ENCODE data around the gene KCNIP1. TPM values are rescaled to one million over a fixed set of nuclear protein-coding genes. Genes with fewer than 3 reads are reported as not detected.
A peak's percentile ranks its signal among the peaks of the same experiment; 100 is the strongest.
"Not testable (repeated sequence)": the region's sequence is repeated elsewhere in the genome, so short reads cannot be mapped to it uniquely, and the experiment has no call there.

KCNIP1 gene
- total RNA-seq, 1 donor from 2014 or later: 8.7 TPM

DNA sequence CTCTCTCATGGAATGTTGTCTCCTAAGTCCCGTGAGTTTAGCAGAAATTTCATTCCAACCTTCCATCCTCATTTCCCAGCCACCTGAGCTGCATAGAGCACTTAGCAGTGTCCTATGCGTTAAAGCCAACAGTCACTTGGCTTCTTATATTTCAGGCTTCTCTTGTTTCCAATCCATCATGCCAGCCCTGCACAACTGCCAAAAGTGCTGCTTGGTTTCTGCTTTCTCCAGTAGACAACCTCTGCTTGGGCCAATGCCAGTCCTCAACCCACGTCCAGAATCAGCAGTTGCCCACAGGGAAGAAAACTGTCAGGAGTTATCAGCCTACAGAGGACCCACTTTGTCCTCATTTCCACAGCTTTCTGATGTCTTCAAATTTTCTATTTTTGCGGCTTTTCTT is 42.5 kb downstream of the KCNIP1 start:
- Mint-ChIP-seq H3K27me3 (ENCODE audit: low read depth) (no peaks in the 10 kb centered on the region), H3K4me3 (ENCODE audit: unreplicated experiment) (no peak overlapping the region), H3K4me1 (ENCODE audit: low read depth) (peaks cover 17% of the 10 kb centered on the region), H3K27ac (ENCODE audit: unreplicated experiment) (peak overlapping the region; percentile 37), H3K9me3 (ENCODE audit: low read depth) (peaks cover 12% of the 10 kb centered on the region), H3K36me3 (ENCODE audit: low read depth) (peaks cover 6% of the 10 kb centered on the region)
- TF ChIP-seq, protein P1, sequence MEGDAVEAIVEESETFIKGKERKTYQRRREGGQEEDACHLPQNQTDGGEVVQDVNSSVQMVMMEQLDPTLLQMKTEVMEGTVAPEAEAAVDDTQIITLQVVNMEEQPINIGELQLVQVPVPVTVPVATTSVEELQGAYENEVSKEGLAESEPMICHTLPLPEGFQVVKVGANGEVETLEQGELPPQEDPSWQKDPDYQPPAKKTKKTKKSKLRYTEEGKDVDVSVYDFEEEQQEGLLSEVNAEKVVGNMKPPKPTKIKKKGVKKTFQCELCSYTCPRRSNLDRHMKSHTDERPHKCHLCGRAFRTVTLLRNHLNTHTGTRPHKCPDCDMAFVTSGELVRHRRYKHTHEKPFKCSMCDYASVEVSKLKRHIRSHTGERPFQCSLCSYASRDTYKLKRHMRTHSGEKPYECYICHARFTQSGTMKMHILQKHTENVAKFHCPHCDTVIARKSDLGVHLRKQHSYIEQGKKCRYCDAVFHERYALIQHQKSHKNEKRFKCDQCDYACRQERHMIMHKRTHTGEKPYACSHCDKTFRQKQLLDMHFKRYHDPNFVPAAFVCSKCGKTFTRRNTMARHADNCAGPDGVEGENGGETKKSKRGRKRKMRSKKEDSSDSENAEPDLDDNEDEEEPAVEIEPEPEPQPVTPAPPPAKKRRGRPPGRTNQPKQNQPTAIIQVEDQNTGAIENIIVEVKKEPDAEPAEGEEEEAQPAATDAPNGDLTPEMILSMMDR (IDR thresholded peaks at IDR 0.05): no peak
- DNase-seq (ENCODE audit: low spot score): no peak

DNA sequence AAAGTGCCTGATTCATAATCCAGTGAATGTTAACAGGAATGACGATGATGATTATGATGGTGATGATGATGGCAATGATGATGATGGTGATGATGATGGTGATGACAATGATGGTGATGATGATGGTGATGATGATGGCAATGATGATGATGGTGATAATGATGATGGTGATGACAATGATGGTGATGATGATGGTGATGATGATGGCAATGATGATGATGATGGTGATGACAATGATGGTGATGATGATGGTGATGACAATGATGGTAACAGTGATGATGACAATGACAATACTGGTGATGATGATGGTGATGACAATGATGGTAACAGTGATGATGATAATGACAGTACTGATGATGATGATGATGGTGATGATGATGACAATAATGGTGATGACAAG is 46.6 kb downstream of the KCNIP1 start:
- not testable (repeated sequence) for H3K27ac Mint-ChIP-seq (ENCODE audit: unreplicated experiment); H3K27me3 Mint-ChIP-seq (ENCODE audit: low read depth); DNase-seq (ENCODE audit: low spot score); H3K4me3 Mint-ChIP-seq (ENCODE audit: unreplicated experiment); H3K36me3 Mint-ChIP-seq (ENCODE audit: low read depth); H3K9me3 Mint-ChIP-seq (ENCODE audit: low read depth)
- peaks cover 16% of the 10 kb centered on the region for H3K4me1 Mint-ChIP-seq (ENCODE audit: low read depth)

DNA sequence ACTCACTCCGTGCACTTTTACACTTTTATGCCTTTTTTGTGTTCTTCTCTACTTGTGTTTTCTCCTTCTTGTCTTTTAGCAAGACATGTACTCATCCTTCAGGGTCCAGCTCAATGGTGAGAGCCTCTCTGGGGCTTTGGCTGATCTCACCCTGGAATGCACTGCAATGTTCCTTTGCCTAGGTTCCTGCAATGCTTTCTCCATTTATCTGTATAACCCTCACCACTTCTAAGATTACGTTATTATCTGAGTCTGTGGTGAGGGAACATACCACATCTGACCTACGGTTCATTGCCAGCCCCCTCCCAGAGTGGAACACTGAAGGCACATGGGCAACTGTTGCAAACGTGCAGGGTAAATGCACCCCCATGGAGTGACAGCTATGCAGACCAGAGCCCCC is 47.3 kb downstream of the KCNIP1 start:
- no peak for DNase-seq (ENCODE audit: low spot score)
- Mint-ChIP-seq H3K9me3 (ENCODE audit: low read depth) (no peaks in the 10 kb centered on the region), H3K36me3 (ENCODE audit: low read depth) (no peaks in the 10 kb centered on the region), H3K27me3 (ENCODE audit: low read depth) (no peaks in the 10 kb centered on the region), H3K4me1 (ENCODE audit: low read depth) (peaks cover 14% of the 10 kb centered on the region), H3K4me3 (ENCODE audit: unreplicated experiment) (no peak overlapping the region), H3K27ac (ENCODE audit: unreplicated experiment) (no peak overlapping the region)
- TF ChIP-seq, protein P1 (IDR thresholded peaks at IDR 0.05): no peak

DNA sequence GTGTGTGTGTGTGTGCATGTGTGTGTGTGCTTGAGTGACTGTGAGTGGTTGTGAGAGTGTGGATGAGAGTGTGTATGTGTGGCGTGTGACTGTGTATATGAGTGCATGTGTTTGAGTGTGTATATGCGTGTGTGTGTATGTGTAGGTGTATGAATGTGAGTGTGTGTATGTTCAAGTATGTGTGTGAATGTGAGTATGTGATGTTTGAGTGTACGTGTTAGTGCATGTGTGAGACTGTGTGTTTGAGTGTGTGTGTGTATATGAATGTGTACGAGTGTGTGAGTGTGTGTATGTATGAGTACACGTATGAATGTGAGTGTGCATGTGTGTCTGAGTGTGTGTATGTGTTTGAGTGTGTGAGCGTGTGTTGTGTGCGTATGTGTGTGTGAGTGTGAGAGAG is 47.8 kb downstream of the KCNIP1 start:
- no peak overlapping the region for H3K4me3 Mint-ChIP-seq (ENCODE audit: unreplicated experiment)
- H3K36me3 Mint-ChIP-seq (ENCODE audit: low read depth): no peaks in the 10 kb centered on the region
- no peaks in the 10 kb centered on the region for H3K9me3 Mint-ChIP-seq (ENCODE audit: low read depth)
- no peak overlapping the region for H3K27ac Mint-ChIP-seq (ENCODE audit: unreplicated experiment)
- DNase-seq (ENCODE audit: low spot score): no peak
- TF ChIP-seq, protein P1 (IDR thresholded peaks at IDR 0.05): no peak
- H3K27me3 Mint-ChIP-seq (ENCODE audit: low read depth): no peaks in the 10 kb centered on the region
- H3K4me1 Mint-ChIP-seq (ENCODE audit: low read depth): peaks cover 9% of the 10 kb centered on the region

DNA sequence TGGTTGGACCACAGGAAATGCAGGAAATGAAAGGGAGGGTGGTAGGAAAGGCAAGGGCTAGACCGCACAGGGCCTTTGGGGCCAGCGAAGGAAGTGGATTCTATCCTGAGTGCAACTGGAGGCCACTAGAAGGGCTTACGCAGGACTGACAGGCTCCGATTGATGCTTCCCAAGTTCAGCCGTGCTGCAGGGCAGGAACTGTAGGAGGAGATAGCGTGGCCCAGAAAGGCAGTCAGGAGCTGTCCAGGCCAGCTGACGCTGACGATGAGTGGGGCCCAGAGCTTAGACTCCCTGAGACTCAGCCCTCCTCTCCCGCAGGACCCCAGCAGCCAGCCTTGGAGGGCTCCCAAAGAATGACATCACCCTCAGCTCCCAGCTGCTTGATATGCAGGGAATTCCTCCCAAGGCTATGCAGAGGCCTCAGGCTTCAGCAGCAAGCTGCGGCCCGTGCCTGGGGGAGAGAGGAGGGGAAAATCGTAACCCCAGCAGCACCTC is 48.8 kb downstream of the KCNIP1 start:
- TF ChIP-seq, protein P1 (IDR thresholded peaks at IDR 0.05): no peak
- DNase-seq (ENCODE audit: low spot score): no peak
- no peaks in the 10 kb centered on the region for H3K9me3 Mint-ChIP-seq (ENCODE audit: low read depth)
- no peaks in the 10 kb centered on the region for H3K36me3 Mint-ChIP-seq (ENCODE audit: low read depth)
- H3K4me1 Mint-ChIP-seq (ENCODE audit: low read depth): peaks cover 14% of the 10 kb centered on the region
- H3K27ac Mint-ChIP-seq (ENCODE audit: unreplicated experiment): no peak overlapping the region
- no peaks in the 10 kb centered on the region for H3K27me3 Mint-ChIP-seq (ENCODE audit: low read depth)
- H3K4me3 Mint-ChIP-seq (ENCODE audit: unreplicated experiment): no peak overlapping the region

DNA sequence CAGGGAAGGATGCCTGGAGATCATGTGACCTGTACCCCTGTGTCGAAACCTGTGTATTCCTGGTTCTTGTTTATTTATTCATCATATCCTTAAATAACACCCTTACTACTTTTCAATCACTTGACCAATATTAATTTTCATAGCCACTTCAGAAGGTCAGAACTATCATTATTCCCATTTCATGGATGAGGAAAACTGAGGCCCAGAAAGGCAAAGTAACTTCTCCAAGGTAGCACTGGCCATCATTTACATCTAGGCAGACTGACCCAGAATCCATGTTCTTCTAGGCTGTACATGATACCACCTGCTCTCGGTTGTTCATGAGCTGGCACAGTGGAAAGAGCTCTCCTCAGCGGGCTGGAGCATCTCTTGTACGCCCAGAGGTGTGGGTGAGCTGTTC is 49.4 kb downstream of the KCNIP1 start:
- TF ChIP-seq, protein P1 (IDR thresholded peaks at IDR 0.05): no peak
- H3K9me3 Mint-ChIP-seq (ENCODE audit: low read depth): no peaks in the 10 kb centered on the region
- no peak overlapping the region for H3K4me3 Mint-ChIP-seq (ENCODE audit: unreplicated experiment)
- no peak for DNase-seq (ENCODE audit: low spot score)
- peaks cover 15% of the 10 kb centered on the region for H3K4me1 Mint-ChIP-seq (ENCODE audit: low read depth)
- no peaks in the 10 kb centered on the region for H3K36me3 Mint-ChIP-seq (ENCODE audit: low read depth)
- H3K27ac Mint-ChIP-seq (ENCODE audit: unreplicated experiment): no peak overlapping the region
- H3K27me3 Mint-ChIP-seq (ENCODE audit: low read depth): no peaks in the 10 kb centered on the region
